OCI-LY3 (cell line): ENCODE data around the gene CAPN14.

Experiments
- H2AFZ ChIP-seq: fragments of 200-600, 300-600 bp; shearing (Covaris generic); 2 replicates; pipeline ENCODE4 v1.6.0; 2014; ENCODE audit warnings: antibody characterized with exemption, low read depth, low read length
- H3K27ac ChIP-seq: fragments of 200-600, 300-600 bp; sonication (generic); 2 replicates; pipeline ENCODE4 v1.5.1; 2014; ENCODE audit warnings: mild to moderate bottlenecking, low read length, moderate library complexity, mixed read lengths
- H3K27me3 ChIP-seq: fragments of 200-600, 300-600 bp; sonication (generic); 2 replicates; pipeline ENCODE4 v1.6.1; 2014; ENCODE audit warnings: low read depth, low read length, mixed read lengths
- H3K36me3 ChIP-seq: fragments of 200-600, 300-600 bp; sonication (generic); replicated peaks from 2 replicates; pipeline ENCODE3; 2014; ENCODE audit warnings: low read depth, low read length, mixed read lengths
- H3K4me1 ChIP-seq: fragments of 300-600, 200-600 bp; sonication (generic); 2 replicates; pipeline ENCODE4 v1.6.1; 2014; ENCODE audit warnings: low read length, mixed read lengths
- H3K4me2 ChIP-seq: fragments of 200-600, 300-600 bp; sonication (generic); 2 replicates; pipeline ENCODE4 v1.6.1; 2014; ENCODE audit warnings: low read length, mixed read lengths
- H3K4me3 ChIP-seq: fragments of 300-600, 200-600 bp; sonication (generic); 2 replicates; pipeline ENCODE4 v1.5.1; 2014; ENCODE audit warnings: antibody characterized with exemption, mild to moderate bottlenecking, low read length, moderate library complexity
- H3K79me2 ChIP-seq: fragments of 300-600, 200-600 bp; shearing (Covaris generic); 2 replicates; pipeline ENCODE4 v1.6.1; 2014; ENCODE audit warnings: mild to moderate bottlenecking, low read length, mixed read lengths
- H3K9ac ChIP-seq: fragments of 300-600, 200-600 bp; shearing (Covaris generic); 2 replicates; pipeline ENCODE4 v1.6.0; 2014; ENCODE audit warnings: mild to moderate bottlenecking, low read length, moderate library complexity
- H3K9me3 ChIP-seq: fragments of 200-600, 300-600 bp; shearing (Covaris generic); 2 replicates; pipeline ENCODE4 v1.6.1; 2014; ENCODE audit warnings: low read length, mixed read lengths; ENCODE audit not compliant: insufficient read depth
- H4K20me1 ChIP-seq: fragments of 200-600, 300-600 bp; sonication (generic); 2 replicates; pipeline ENCODE4 v1.6.1; 2016; ENCODE audit warnings: low read length, mixed read lengths; ENCODE audit not compliant: insufficient read depth
- CTCF ChIP-seq: fragments of 200-600, 300-600 bp; sonication (generic); IDR thresholded peaks from 2 replicates; pipeline ENCODE4 v1.5.1; 2014; ENCODE audit warnings: antibody characterized with exemption, low read length, low read depth
- EZH2phosphoT487 ChIP-seq: fragments of 200-600 bp; shearing (Covaris generic); IDR thresholded peaks from 2 replicates; pipeline ENCODE4 v1.6.1; 2018; ENCODE audit warnings: antibody characterized with exemption, mixed run types, low read depth

The CAPN14 gene

GRCh38 chr2:31192851-31193392, 24.4 kb downstream of the CAPN14 start:
- no peaks in the 10 kb centered on the region for H4K20me1 ChIP-seq
- no peaks in the 10 kb centered on the region for H3K36me3 ChIP-seq
- no peak overlapping the region for H3K4me2 ChIP-seq
- no peak overlapping the region for H2AFZ ChIP-seq
- H3K79me2 ChIP-seq, result no peaks in the 10 kb centered on the region
- H3K4me3 ChIP-seq, result no peak overlapping the region
- no peaks in the 10 kb centered on the region for H3K27me3 ChIP-seq
- TF ChIP-seq CTCF, result no peak
- no peak for TF ChIP-seq EZH2phosphoT487
- no peaks in the 10 kb centered on the region for H3K9me3 ChIP-seq
- no peak overlapping the region for H3K9ac ChIP-seq
- no peaks in the 10 kb centered on the region for H3K4me1 ChIP-seq
- no peak overlapping the region for H3K27ac ChIP-seq

GRCh38 chr2:31192396-31192795, 24.9 kb downstream of the CAPN14 start:
- Histone ChIP-seq H3K27ac (no peak overlapping the region), H4K20me1 (no peaks in the 10 kb centered on the region), H2AFZ (no peak overlapping the region)

GRCh38 chr2:31191931-31192330, 25.4 kb downstream of the CAPN14 start:
- Histone ChIP-seq H3K9me3 (no peaks in the 10 kb centered on the region), H3K27ac (no peak overlapping the region), H3K36me3 (no peaks in the 10 kb centered on the region), H3K4me1 (no peaks in the 10 kb centered on the region), H3K27me3 (no peaks in the 10 kb centered on the region), H4K20me1 (no peaks in the 10 kb centered on the region), H3K4me2 (no peak overlapping the region), H3K79me2 (no peaks in the 10 kb centered on the region), H3K9ac (no peak overlapping the region), H3K4me3 (no peak overlapping the region), H2AFZ (no peak overlapping the region)
- TF ChIP-seq CTCF (no peak), EZH2phosphoT487 (no peak)

More at GRCh38 chr2:31192396-31192795, 24.9 kb downstream of the CAPN14 start:
- H3K79me2 ChIP-seq, result no peaks in the 10 kb centered on the region
- H3K36me3 ChIP-seq, result no peaks in the 10 kb centered on the region
- H3K9ac ChIP-seq, result no peak overlapping the region
- H3K4me1 ChIP-seq, result no peaks in the 10 kb centered on the region
- no peak for TF ChIP-seq CTCF
- no peak for TF ChIP-seq EZH2phosphoT487
- no peak overlapping the region for H3K4me3 ChIP-seq
- H3K27me3 ChIP-seq, result no peaks in the 10 kb centered on the region
- H3K9me3 ChIP-seq, result no peaks in the 10 kb centered on the region
- H3K4me2 ChIP-seq, result no peak overlapping the region

- Histone ChIP-seq H3K4me1 (no peaks in the 10 kb centered on the region), H3K27me3 (no peaks in the 10 kb centered on the region), H3K27ac (no peak overlapping the region), H2AFZ (no peak overlapping the region), H3K4me2 (no peak overlapping the region), H3K36me3 (no peaks in the 10 kb centered on the region), H4K20me1 (no peaks in the 10 kb centered on the region), H3K9me3 (no peaks in the 10 kb centered on the region), H3K79me2 (no peaks in the 10 kb centered on the region), H3K9ac (no peak overlapping the region), H3K4me3 (no peak overlapping the region)
- no peak for TF ChIP-seq EZH2phosphoT487
- no peak for TF ChIP-seq CTCF
Observed at GRCh38 chr2:31190188-31190587, 27.1 kb downstream of the CAPN14 start.
